Pancreas (tissue), 10 donors: ENCODE results near the gene NEURL3. TPM values are rescaled to one million over a fixed set of nuclear protein-coding genes. Genes with fewer than 3 reads are reported as not detected.
A peak's percentile ranks its signal among the peaks of the same experiment; 100 is the strongest.

Experiments
- ATAC-seq, 4 donors: fragments of 200-7000 bp; cut with Tn5 transposase; one replicate each; pipeline versions ENCODE4 v1.8.0 to v1.9.1; 2020; ENCODE audit warnings: mild to moderate bottlenecking in 4 of 4, moderate library complexity in 4 of 4
- DNase-seq, 6 donors: peaks; one replicate each; pipeline ENCODE4 v3.0.0-alpha.2; 2020
- FAIRE-seq: peaks from 2 replicates; lab custom pipeline; 2012; peaks lifted over from hg19 to GRCh38; lab: Jason Lieb, UNC
- H3K27ac ChIP-seq, 4 donors: fragments of 200-600 bp; sonication (generic); 1 replicate in 3 of 4; 2 replicates in 1 of 4; pipeline versions ENCODE4 v1.5.0 to v1.8.0; 2020
- H3K27me3 ChIP-seq, 4 donors: fragments of 200-600 bp; one replicate each; pipeline ENCODE4 v1.8.0; 2021
- H3K36me3 ChIP-seq, 3 donors: fragments of 200-600 bp; sonication (generic) in 1 of 3; one replicate each; pipeline versions ENCODE4 v1.5.0 to v1.8.0; 2020 to 2021
- H3K4me1 ChIP-seq, 3 donors: fragments of 200-600 bp; one replicate each; pipeline ENCODE4 v1.8.0; 2021
- H3K4me3 ChIP-seq, 4 donors: fragments of 200-600 bp; sonication (generic) in 2 of 4; one replicate each; pipeline versions ENCODE4 v1.5.0 to v1.8.0; 2020 to 2021
- H3K9me3 ChIP-seq, 4 donors: fragments of 200-600 bp; one replicate each; pipeline ENCODE4 v1.8.0; 2021
- WGBS, 2 donors: extraction: QIAGEN DNeasy Blood & Tissue Kit; methylation state at CpG; one replicate each; pipeline ENCODE4 v1.1.7; 2013; 5-methylcytosine and 5-hydroxymethylcytosine counted together
- intact Hi-C, 3 donors: fragments of 100-400 bp; cut with DNase I; formaldehyde crosslinking; loops; one replicate each; pipeline versions ENCODE4 v1.11.1 to v1.14.2; 2022
- polyA plus RNA-seq, 2 donors: library from polyadenylated mRNA; stranded (reverse); fragments of 200-250 nt; gene quantifications; one replicate each; pipeline ENCODE4 v1.2.3, GENCODE V29; 2013
- total RNA-seq, 6 donors: library from RNA; stranded (reverse); fragmentation: NEBNext Ultra II Directional in 4 of 6; extraction: Animal tissue kit (Norgen Biotek cat#: 25700) in 4 of 6; gene quantifications; one replicate each; pipeline versions ENCODE4 v1.2.1 to v1.2.4, GENCODE V29; 2021 to 2023
- TF ChIP-seq, protein P1 (sequence below), 4 donors: fragments of 200-600 bp; sonication (generic) in 3 of 4; IDR thresholded peaks; one replicate each; pipeline versions ENCODE4 v1.5.0 to v1.8.0; 2021; ENCODE audit warnings: antibody characterized with exemption in 4 of 4
- donor health status: healthy with polysubstance abuse.
- donor health status: DM: no; HTN: no; CAD: no; lungs with moderate emphysema.
- donor health status: DM: no; HTN: no; CAD: no.
- donor health status: control.
- donor health status: control.
- donor health status: Bipolar disorder and iron deficiency.
- donor health status: DM: yes; HTN: yes; CAD: no.
- donor health status: DM: no; HTN: no; CAD: no.
- donor health status: DM: no; HTN: no; CAD: no.
- donor health status: DM: yes; HTN: yes; CAD: no.

The NEURL3 gene
- total and polyA plus RNA-seq, 8 donors: 8.6 to 73.5 (median 18.6) TPM

DNA sequence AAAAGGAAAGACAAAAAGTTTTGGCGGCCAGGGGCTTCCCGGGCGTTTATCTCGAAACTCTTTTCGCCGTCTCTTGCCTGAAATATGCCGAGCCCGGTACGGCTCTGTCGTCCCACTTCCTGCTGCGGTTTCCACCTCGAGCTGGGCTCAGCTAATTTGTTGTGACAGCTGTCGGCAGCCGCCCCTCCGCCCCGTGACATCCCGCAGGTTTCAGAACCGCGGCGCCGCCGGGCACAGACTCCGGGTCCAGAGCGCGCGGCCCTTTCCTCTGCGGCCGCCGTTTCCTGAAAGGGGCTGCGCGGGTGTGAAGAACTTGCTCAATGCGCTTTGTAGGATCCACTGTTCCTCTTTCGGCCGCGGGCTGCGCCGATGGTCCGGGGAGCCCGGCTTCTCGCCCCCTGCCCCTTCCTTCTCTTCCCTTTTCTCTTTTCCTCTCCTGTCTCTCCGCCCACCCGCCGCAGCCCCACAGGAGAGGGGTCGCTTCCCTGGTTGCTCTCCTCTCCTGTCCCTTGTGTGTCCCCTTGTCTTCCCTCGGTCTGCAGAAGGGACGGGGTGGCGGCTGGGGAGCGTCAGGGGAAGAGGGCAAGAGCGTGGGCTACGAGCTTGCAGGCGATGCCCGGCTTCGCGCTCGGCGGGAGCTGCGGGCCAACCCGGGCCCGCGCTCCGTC is 32.0 kb upstream of the NEURL3 start:
- no peak for FAIRE-seq
- TF ChIP-seq, protein P1, sequence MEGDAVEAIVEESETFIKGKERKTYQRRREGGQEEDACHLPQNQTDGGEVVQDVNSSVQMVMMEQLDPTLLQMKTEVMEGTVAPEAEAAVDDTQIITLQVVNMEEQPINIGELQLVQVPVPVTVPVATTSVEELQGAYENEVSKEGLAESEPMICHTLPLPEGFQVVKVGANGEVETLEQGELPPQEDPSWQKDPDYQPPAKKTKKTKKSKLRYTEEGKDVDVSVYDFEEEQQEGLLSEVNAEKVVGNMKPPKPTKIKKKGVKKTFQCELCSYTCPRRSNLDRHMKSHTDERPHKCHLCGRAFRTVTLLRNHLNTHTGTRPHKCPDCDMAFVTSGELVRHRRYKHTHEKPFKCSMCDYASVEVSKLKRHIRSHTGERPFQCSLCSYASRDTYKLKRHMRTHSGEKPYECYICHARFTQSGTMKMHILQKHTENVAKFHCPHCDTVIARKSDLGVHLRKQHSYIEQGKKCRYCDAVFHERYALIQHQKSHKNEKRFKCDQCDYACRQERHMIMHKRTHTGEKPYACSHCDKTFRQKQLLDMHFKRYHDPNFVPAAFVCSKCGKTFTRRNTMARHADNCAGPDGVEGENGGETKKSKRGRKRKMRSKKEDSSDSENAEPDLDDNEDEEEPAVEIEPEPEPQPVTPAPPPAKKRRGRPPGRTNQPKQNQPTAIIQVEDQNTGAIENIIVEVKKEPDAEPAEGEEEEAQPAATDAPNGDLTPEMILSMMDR (IDR thresholded peaks at IDR 0.05): no peak
- peak in 5 of 6 donors; percentile 42 to 82 (median 67) for DNase-seq
- intact Hi-C loops: no loop called here
- peak; percentile 35 to 64 (median 49) for ATAC-seq
- H3K4me3 ChIP-seq: peak overlapping the region; percentile 83 to 100 (median 97)
- peak overlapping the region; percentile 20 to 91 (median 71) for H3K27ac ChIP-seq
- 1% methylated on average over 52 to 61 of the region's 61 CpGs for WGBS, 2 donors
- no peaks in the 10 kb centered on the region for H3K9me3 ChIP-seq
- no peaks in the 10 kb centered on the region for H3K27me3 ChIP-seq
- H3K4me1 ChIP-seq: peaks cover 0 to 21% (median 0%) of the 10 kb centered on the region in 3 donors
- H3K36me3 ChIP-seq: no peaks in the 10 kb centered on the region

DNA sequence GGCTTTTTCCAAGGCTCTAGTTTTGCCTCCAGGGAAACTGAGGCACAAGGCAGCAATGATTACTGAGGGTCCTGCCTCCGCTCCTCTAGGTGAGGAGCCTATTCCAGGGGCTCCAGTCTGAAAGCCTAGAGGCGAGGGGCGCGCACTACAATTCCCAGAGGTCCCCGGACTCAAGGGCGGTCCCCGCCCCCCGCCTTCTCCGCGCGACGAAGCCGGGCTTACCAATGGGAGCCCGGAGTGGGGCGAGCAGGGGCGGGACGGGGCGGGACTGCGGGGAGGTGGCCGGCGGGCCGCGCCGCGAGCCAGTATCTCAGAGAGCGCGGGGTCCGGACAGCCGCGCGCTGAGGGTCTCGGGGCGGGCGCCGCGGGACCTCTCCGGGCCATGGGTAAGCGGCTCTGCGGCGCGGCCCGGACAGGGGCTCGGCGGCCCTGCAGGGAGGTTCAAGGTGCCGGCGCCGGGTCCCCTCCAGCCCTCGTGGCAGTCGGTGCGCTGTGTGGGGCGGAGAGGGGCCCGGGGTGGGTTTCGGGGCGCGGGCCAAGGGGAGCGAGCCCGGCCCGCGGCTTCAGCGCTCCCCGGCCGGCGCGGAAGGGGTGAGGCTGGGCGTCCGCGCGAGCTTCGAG is 31.4 kb upstream of the NEURL3 start, which contains the start of gene ARID5A:
Gene ARID5A (plus strand): TSS at position 308 of the 621 bp plus-strand sequence. CDS start 75 bp downstream, at position 383.
- Histone ChIP-seq H3K27ac (peak within 1 kb of the TSS; percentile 20 to 91 (median 71)), H3K4me1 (peaks cover 0 to 27% (median 3%) of the 10 kb centered on the region in 3 donors), H3K4me3 (peak within 1 kb of the TSS; percentile 83 to 100 (median 97)), H3K27me3 (no peaks in the 10 kb centered on the region), H3K9me3 (no peaks in the 10 kb centered on the region), H3K36me3 (no peaks in the 10 kb centered on the region)
- ATAC-seq (peak; percentile 85 to 93 (median 90)), FAIRE-seq (no peak), DNase-seq (peak; percentile 89 to 96 (median 92))
- TF ChIP-seq, protein P1 (IDR thresholded peaks at IDR 0.05): peak; percentile 20 to 67 (median 41)
- intact Hi-C loops: no loop called here
- 1 to 3% methylated on average over 28 to 69 of the region's 69 CpGs for WGBS, 2 donors

DNA sequence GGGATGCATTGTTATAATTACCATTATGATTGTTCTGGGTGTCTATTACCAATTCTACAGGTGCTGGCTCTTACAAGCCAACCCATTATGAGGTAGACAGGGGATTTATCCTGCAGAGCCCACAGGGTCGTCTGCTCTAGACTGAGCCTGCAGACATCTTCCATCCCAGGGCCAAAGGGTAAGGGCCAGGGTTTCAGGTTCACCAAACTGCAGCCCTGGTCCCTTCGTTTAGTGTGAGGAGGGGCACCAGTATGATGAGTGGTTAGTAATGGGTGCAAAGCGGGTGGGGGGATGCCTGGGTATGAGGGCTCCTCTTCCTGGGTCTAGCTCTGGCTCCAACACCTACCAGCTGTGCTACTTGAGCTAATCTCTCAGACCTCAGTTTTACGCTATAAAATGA is 30.2 kb upstream of the NEURL3 start:
- intact Hi-C loops: no loop called here
- no peak overlapping the region for H3K27ac ChIP-seq
- no peak overlapping the region for H3K4me3 ChIP-seq
- WGBS, 2 donors: 77 to 84% methylated on average over 4 of the region's 4 CpGs
- H3K36me3 ChIP-seq: no peaks in the 10 kb centered on the region
- peaks cover 0 to 29% (median 3%) of the 10 kb centered on the region in 3 donors for H3K4me1 ChIP-seq
- H3K27me3 ChIP-seq: no peaks in the 10 kb centered on the region
- H3K9me3 ChIP-seq: no peaks in the 10 kb centered on the region
- TF ChIP-seq, protein P1 (IDR thresholded peaks at IDR 0.05): no peak
- ATAC-seq (no peak), DNase-seq (no peak), FAIRE-seq (no peak)

DNA sequence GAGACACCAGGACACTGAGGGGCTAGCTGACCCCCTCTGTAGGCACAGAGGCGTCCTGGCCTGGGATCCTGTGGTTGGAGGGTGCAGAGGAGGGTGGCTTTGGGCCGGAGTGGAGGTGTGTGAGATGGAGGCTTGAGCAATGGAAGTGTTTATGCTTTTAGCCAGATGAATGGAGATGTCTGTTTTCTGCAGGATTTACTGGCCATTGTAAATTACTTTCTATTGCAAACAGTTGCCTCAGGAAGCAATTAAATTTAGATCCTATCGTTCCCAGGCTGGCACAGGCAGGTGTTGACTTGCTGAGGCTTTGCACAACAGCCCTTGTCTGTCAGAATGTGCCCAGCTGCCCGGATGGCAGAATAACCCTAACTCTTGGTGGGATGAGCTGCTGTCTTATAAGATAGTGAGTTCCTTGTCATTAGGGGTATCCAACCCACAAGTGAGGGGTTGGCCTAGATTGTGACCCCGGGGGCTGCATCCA is 29.6 kb upstream of the NEURL3 start:
- H3K27me3 ChIP-seq: no peaks in the 10 kb centered on the region
- H3K36me3 ChIP-seq: no peaks in the 10 kb centered on the region
- H3K4me1 ChIP-seq: peaks cover 0 to 29% (median 3%) of the 10 kb centered on the region in 3 donors
- FAIRE-seq (no peak), DNase-seq (no peak), ATAC-seq (no peak)
- H3K9me3 ChIP-seq: no peaks in the 10 kb centered on the region
- WGBS, 2 donors: 60% methylated on average over 5 of the region's 5 CpGs
- H3K4me3 ChIP-seq: no peak overlapping the region
- TF ChIP-seq, protein P1 (IDR thresholded peaks at IDR 0.05): no peak
- H3K27ac ChIP-seq: no peak overlapping the region
- intact Hi-C loops: no loop called here
